ENCODE results near the gene SNTG2.

SNTG2 gene

GRCh38 chr2:1154710-1155594, 204.3 kb downstream of the SNTG2 start:
- DNase-seq, result no peak

- no peak for DNase-seq
Measured at GRCh38 chr2:1156059-1156458, 205.4 kb downstream of the SNTG2 start.

- no peak for DNase-seq
Measured at GRCh38 chr2:1156531-1156930, 205.9 kb downstream of the SNTG2 start.

- no peak for DNase-seq
Measured at GRCh38 chr2:1157107-1157506, 206.5 kb downstream of the SNTG2 start.

GRCh38 chr2:1159013-1159412, 208.4 kb downstream of the SNTG2 start:
- DNase-seq, result no peak

- DNase-seq, result no peak
Measured at GRCh38 chr2:1162246-1162645, 211.6 kb downstream of the SNTG2 start.

GRCh38 chr2:1162768-1163584, 212.3 kb downstream of the SNTG2 start:
- DNase-seq, result no peak

- no peak for DNase-seq
Measured at GRCh38 chr2:1166976-1167375, 216.3 kb downstream of the SNTG2 start.

GRCh38 chr2:1168846-1169245, 218.2 kb downstream of the SNTG2 start:
- no peak for DNase-seq

GRCh38 chr2:1169291-1169949, 218.8 kb downstream of the SNTG2 start:
- DNase-seq, result no peak

GRCh38 chr2:1170241-1170640, 219.6 kb downstream of the SNTG2 start:
- no peak for DNase-seq

GRCh38 chr2:1170711-1171110, 220.1 kb downstream of the SNTG2 start:
- no peak for DNase-seq

- DNase-seq, result peak; percentile 2
Measured at GRCh38 chr2:1173528-1173927, 222.9 kb downstream of the SNTG2 start.

- no peak for DNase-seq
Measured at GRCh38 chr2:1181893-1182292, 231.2 kb downstream of the SNTG2 start.

GRCh38 chr2:1183300-1183699, 232.7 kb downstream of the SNTG2 start:
- no peak for DNase-seq

- no peak for DNase-seq
Measured at GRCh38 chr2:1186421-1186820, 235.8 kb downstream of the SNTG2 start.

GRCh38 chr2:1187189-1187588, 236.5 kb downstream of the SNTG2 start:
- no peak for DNase-seq

GRCh38 chr2:1192121-1192520, 241.5 kb downstream of the SNTG2 start:
- no peak for DNase-seq

- DNase-seq, result no peak
Measured at GRCh38 chr2:1193801-1194200, 243.2 kb downstream of the SNTG2 start.

- no peak for DNase-seq
Measured at GRCh38 chr2:1203772-1204171, 253.1 kb downstream of the SNTG2 start.

- DNase-seq, result no peak
Measured at GRCh38 chr2:1205853-1206252, 255.2 kb downstream of the SNTG2 start.

- DNase-seq, result no peak
Measured at GRCh38 chr2:1207962-1208510, 257.4 kb downstream of the SNTG2 start.

- DNase-seq, result no peak
Measured at GRCh38 chr2:1208522-1208921, 257.9 kb downstream of the SNTG2 start.

Data from DMS53 (cell line).